Erythroblast (primary cell): ENCODE data around the gene TM7SF3.

Experiments
- GATA1 ChIP-seq: IDR thresholded peaks from 2 replicates; pipeline ENCODE4 v1.6.1; 2011; ENCODE audit warnings: low read depth, mild to moderate bottlenecking, control low read depth, low read length, moderate library complexity
- POLR2A ChIP-seq: IDR thresholded peaks from 2 replicates; pipeline ENCODE4 v1.6.1; 2011; ENCODE audit warnings: mild to moderate bottlenecking, low read length

GRCh38 chr12:26938701-26939062, 75.5 kb downstream of the TM7SF3 start:
- TF ChIP-seq POLR2A = peak; percentile 71
- TF ChIP-seq GATA1 = no peak
